Frontal cortex (tissue), 4 donors: ENCODE results near the gene PDZRN4. TPM values are rescaled to one million over a fixed set of nuclear protein-coding genes. Genes with fewer than 3 reads are reported as not detected.

Experiments used
- DNase-seq, 2 donors: peaks; one replicate each; pipeline ENCODE4 v3.0.0; 2012; ENCODE audit warnings: low spot score in 2 of 2
- FAIRE-seq: peaks from 2 replicates; lab custom pipeline; 2012; peaks lifted over from hg19 to GRCh38; lab: Jason Lieb, UNC
- total RNA-seq: library from RNA; depleted of rRNA; stranded (reverse); fragments of >200 nt; gene quantifications from one replicate; pipeline ENCODE4 v1.2.3, GENCODE V29; 2014
- donor health status: control.
- donor health status: control.
- donor health status: control.

Gene PDZRN4
- total RNA-seq, 1 donor from 2014 or later = 46.9 TPM

DNA sequence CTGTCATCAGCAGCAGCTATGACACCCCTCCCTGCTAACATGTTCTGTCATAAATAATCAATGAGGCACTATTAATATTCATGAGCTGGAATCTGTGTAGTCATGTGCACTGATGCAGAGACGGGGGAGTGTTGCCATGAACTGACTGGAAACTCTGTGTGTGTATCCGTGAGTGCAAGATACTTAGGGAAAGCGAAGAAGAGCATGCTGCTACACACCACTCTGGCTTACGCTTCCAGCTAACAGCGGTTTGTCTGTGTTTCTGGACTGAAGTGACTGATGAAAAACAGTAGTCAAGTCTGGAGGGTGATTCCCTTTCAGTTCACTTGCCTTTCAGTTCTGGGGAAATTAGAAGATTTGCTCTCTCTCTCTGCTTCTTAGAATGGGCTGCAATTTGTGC, 249.4 kb downstream of the PDZRN4 start:
- FAIRE-seq = no peak
- no peak for DNase-seq

DNA sequence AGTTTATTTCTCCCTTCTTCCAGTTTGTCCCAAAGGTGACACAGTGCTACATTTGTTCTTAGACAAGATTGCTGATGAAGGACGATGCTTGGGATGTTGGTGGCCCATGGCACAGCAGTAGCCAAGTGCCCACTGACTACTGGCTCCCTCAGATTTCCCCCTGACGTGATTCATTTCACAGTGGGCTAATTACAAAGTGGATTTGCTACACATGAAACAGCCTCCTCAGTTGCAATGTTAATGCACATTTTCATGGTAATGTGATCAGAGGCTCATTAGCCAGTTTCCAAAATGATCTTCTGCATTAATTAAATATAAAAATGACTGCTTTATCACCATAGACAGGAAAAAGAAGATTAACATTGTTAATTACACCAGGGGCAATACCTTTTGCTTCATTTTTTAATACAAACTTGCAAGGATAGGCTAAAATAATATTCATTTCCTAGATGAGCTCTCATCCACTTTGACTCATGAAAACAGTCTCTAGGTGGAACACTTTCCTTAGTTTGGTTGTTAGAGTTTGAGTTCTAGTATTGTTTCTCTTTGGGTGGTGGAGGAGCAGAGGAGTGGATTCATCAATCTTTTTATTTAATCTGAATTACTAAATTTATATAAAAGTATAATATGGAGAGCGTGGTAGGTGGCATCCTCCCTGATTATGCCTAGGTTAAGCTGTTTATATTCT, 250.9 kb downstream of the PDZRN4 start:
- FAIRE-seq = no peak
- DNase-seq = no peak

DNA sequence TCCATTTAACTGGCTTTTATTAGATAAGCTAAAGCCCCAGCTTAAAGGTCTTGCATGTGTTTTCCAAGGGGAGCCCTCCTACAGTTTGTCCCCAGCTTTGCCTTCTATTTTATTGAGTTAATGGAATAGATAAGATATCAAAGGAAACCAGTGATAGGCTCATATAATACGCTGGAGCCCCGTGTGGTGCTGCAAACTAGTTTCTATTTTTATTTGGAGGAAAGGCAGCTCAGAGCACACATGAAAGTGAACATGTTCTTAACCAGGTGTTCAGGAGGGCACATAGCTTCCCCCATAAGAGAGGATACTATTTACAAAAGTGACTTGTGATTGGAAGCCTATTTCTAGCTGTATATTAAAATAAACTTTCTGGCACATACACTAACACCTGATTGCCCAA, 251.7 kb downstream of the PDZRN4 start:
- DNase-seq (no peak), FAIRE-seq (no peak)

DNA sequence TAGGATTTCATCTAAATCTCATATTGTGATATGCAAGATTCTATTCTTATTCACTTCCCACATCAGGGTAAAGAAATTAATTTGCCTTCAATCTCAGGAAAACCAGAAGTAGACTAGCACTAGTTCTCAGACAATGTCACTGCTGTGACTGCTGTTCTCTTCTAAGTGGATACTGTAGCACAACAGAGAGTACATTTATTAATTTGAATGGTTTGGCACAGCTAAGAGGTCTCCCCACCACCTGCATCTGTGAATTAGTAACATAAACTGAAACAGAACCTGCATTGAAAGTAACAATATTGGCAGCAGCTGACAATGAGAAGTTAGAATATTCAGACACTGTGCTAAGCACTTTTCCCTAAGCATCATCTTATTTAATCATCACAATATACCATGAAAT, 253.1 kb downstream of the PDZRN4 start:
- FAIRE-seq (no peak), DNase-seq (no peak)

DNA sequence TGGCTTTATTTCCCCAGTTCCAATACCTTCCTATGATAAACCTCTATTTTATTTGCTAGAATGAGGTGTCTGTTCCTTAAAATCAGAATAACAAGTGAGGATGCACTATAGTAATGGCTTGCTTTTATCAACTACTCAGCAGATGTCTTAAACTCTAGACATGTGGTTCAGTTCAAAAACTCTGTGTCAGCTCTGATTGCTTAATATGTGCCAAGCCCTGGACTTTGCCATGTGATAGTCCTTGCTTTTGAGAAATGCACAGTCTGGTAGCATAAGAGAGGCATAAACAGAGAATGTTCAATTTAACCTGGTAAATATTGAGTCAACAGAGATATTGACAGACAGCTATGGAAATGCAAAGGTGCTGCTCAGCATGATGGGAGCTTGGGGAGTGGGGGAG, 254.8 kb downstream of the PDZRN4 start:
- no peak for FAIRE-seq
- DNase-seq = no peak

DNA sequence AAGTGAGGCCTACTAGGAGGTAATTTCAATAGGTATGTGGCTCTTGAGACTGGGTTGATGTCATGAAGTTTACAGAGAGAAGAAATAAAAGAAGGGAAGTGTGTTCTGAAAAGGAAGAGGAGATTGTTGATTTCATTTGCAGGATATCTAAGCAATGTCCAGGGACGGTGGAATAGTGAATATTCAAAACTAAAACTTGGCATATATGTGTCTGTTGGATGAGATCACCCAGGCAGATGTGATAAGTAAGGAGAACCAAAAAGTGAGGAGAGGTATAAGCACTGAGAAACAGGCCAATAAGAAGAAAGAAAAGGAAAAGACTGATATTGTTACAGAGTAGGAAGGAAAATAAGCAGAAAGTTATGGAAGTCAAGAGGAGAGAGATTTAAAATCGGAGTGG, 255.6 kb downstream of the PDZRN4 start:
- FAIRE-seq (no peak), DNase-seq (no peak)

DNA sequence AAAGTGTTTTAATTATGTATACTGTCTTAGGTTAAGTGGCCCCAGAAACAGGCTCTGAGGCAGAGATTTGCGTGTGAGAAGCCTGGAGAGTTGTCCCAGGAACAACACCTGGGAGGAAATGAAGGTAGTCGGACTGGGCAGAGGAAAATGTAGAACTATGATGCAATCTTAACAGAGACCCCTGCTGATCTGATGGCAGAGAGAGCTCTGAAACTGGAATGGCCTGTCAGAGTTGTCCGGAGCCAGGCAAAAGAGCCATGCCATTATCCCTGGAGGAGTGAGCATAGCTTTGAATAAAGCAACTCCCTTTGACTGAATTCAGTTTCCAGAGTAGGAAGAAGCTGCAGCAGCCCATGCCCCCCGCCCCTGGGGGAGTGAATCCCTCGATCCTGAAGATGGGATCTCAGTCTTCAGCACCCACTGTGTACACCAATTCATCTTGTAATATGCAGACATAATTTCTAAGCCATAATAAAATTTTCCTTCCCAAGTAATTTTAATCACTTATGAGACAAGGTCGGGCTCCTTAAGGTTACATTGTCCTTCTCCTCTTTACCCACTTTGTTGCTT, 264.8 kb downstream of the PDZRN4 start:
- DNase-seq (no peak), FAIRE-seq (no peak)

DNA sequence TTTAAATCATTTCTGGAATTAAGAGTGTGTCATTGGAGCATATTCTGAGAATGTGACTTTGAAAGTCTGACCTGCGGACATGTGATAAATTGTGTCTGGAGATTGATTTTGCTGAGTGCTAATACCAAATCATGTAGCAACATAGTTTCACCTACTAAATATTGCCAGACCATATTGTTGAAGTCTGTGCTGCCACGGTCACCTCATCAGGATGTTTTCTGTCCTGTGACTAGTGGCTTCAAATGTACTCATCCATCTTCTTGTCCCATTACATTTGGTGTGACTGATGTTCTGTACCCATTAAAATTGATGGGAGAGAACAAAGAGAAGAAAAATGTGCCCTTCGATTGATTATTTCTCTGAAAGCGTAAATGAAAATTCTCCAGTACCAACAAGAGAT, 265.3 kb downstream of the PDZRN4 start:
- DNase-seq (no peak), FAIRE-seq (no peak)

DNA sequence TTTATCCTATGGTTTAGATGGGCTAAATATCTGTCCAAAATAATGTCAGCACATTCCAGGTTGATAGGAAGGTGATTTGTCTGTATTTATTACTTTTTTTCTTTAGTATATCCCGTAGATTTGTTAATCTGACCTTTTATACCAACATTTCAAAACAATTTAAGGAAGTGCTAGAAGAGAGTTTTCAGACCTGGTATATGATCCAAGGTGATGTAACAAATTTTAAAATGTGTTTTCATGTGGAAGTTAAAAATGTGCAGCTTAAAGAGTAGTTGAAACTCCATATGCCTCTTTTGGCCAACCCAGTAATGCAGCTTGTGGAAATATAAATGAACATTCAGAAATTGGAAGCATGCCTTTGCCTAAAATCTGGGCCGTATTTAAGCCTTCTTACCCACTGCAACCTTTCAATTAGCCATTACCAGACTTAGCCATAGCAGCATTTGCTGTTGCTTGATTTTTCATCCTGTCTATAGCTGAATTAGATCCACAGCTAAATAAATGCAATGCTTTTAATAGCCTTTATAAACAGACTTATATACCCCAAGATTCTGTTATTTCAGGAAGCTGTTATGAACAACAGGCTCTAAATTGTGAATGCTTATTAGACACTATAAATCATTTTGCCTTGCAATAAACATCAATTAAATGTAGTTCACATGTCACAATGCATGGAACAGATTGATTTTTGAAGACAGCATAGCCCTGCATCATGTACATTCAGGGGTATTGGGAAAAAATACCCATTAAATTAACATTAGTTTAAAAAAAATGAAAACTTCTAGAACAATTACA, 271.2 kb downstream of the PDZRN4 start:
- no peak for FAIRE-seq
- no peak for DNase-seq

DNA sequence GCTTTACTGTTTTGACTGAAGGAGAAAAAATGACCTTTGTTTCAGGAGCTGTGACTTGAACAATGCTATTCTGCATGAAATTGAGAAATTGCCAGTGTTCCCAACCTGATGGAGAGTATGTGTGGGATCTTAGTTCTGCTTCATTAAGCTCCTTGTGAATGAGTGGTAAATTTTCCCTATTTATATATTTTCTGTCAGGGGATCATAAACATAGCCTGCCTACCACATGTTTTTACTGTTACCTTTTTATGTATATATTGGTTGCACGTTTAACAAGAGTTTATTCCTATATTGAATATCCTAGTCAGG, 271.7 kb downstream of the PDZRN4 start:
- FAIRE-seq (no peak), DNase-seq (no peak)

DNA sequence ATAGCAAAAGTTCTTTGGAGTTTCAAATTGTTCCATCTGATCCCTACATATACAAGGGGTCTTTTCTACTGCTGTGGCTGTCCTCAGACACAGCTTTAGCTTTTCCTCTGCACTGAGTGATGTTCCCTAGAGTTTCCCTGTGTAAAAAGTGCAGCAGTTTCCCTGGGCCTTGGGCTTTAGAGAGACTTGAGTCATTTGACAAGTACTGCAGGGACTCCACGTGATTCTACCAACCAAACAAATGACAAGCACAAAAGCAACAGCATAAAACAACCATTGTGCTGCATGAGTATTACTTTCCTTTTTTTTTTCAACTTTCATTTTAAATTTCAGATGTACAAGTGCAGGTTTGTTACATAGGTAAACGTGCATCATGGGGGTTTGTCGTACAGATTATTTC, 272.8 kb downstream of the PDZRN4 start:
- DNase-seq (no peak), FAIRE-seq (no peak)

DNA sequence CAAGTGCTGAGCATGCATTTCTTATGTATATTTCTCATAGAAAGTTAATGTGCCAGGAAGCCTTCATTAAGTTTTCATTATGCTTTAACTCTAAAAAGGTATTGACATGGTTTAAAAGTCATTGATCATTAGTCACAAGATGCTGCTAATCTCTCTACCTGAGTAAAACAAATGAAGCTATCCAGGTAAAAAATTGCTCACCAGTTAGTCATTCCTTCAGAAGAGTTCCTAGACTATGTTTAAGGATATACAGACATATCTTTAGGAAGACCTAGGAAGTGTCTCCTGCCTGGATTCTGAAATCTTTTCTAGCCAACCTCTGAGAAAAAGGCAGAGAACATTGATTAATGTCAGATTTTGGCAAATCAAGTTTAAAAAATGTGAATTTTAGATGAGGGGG, 274.2 kb downstream of the PDZRN4 start:
- DNase-seq = no peak
- no peak for FAIRE-seq

DNA sequence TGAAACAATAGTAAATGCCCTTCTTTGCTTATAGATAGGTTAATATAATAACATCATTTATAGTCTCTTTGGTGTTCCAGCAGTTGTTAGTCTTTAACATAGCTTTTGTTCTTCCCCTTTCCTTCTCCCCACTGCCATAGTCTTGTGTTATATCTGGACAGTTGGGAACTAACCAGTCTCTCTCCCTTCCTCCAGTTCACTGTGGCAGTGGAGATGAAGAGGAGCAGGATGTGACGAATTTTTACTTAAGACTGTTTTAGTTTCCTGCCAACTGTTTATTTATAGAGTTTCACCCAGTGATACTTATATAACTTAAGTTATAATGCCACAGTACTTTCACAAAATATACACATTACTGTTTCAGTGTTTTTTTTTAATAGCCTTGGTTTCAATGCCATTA, 277.4 kb downstream of the PDZRN4 start:
- DNase-seq (peak in 1 of 2 donors; percentile 4), FAIRE-seq (no peak)

DNA sequence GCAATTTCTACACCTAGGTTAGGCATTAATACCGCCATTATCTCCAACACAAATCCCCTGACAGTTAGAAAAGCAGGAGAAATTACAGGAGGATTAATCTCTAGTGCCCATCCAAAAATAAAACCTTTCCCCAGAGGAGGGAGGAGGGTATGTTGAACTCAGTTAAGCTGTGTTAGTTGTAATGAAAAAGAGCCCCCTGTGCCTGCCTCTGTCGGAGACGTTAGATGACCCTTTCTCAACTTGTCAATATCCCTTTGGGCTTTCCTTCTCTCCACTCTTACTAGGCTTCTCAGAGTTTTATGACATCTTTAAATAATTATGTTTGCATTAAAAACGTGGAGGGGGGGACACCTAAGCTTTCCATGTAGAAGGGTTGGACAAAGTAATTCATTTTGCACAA, 278.2 kb downstream of the PDZRN4 start:
- no peak for FAIRE-seq

DNA sequence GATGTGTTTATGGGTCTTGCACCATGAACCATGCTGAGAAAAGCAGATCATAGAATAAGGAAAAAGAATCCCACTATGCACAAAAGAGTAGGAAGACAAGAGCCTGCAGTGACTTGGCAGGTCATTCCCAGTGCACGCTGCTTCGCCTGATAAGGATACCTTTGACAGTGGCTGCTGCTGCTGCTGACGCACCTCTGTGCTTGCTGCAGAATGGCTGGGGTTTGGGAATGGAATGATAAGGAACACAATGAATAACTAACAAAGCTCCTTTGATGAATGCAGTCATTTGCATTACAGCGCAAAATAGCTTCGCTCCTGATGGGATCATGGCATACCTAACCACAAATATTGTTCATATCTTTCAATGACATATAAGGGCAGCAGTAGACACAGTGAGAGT, 278.7 kb downstream of the PDZRN4 start:
- FAIRE-seq (no peak), DNase-seq (no peak)

More for the DNA sequence above, 278.2 kb downstream of the PDZRN4 start:
- no peak for DNase-seq

DNA sequence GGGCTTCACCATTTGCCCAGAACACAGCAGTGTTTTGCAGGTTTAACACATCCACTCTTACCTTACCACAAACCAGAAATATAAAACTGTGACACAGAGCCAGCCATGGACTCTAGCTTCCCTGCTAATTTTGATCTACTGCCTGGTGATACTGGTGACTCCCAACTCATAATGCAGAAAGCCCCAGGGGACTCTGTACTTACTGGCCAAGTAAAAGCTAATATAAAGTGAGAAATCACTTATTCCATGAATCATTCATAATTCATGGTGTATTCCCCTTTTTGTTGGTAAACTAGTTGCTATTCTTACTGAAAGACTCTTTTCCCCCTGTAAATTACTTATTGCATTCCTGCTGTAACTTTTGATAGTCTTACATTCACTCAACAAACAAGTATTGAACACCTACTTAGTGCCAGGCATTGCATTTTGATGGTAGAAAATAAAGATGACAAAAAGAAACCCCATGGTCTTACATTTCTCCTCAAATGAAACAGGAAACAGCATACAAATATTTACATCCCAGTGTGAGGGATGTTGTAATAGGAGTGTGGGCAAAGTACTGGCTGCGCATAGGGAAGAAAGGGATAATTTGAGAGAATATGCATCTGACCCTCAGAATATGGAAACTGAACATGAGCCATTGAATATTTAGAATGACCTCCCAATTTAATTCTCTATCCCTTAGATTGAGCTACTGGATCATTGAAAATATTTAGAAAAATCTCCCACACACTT, 279.6 kb downstream of the PDZRN4 start:
- FAIRE-seq (no peak), DNase-seq (no peak)

DNA sequence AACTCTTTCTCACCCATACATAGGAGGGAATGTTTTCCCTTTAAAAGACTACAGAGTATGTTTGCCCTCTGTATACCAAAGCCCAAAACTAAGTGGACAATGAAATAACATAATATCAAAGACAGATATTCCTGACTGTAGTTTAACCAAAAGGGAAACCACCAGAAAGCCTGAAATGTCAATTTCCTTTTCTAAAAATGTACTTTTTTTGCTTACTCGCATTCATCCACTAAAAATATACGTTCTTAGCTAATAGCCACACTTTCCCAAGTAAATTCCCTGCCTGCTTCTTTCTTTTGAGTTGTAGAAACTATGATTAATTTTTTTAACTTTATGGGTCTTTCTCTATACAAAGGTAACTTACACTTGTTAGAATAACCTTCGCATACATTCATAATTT, 280.2 kb downstream of the PDZRN4 start:
- no peak for DNase-seq

DNA sequence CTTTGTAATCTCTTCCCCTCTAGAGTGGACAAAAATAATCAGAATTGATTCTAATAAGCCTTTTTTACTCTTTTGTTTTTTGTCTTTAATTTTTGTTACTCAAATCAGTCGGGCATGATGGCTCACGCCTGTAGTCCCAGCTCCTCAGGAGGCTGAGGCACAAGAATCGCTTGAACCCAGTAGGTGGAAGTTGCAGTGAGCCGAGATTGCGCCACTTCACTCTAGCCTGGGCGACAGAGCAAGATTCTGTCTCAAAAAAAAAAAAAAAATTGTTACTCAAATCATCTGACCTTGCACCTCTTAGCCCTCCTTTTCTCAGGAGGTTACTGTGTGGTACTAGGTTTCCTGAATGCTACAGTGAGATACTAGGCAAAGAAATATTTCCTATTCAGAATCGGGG, 280.6 kb downstream of the PDZRN4 start:
- DNase-seq (no peak), FAIRE-seq (no peak)

More for the DNA sequence above, 280.2 kb downstream of the PDZRN4 start:
- no peak for FAIRE-seq

DNA sequence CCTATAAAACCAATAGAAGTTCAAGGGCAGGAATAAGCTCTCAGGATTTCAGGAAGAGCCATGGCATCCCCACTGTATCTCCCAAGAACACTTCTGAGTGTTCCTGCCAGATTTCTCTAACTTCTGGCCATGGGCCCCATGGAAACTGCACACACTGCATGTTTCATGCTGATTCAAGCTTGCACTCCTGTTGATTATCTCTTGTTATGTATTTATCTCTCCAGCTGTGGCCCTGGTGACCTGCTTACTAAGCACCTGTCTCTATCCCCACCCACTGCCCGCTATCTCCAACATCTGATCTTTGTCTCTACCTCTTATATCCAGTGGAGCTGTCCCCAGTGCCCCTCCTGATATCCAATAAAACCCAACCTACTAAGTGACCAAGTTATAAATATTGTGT, 285.3 kb downstream of the PDZRN4 start:
- no peak for DNase-seq

DNA sequence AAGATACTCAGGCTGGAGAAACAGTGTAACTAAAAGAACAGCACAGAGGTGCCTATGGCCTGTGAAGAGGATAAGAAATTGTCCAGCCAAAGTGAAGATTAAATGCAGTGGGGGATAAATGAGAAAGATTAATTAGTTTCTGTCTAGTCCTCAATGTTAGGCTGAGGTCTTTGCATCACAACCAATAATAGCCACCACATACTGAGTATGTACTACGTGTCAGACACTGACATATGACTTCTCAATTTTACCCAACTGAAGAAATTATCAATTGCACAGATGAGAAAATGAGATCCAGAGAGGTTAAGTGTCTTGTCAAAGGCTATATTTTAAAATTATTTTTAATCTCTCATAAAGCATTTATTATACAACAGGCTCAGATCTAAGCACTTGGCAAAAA, 285.9 kb downstream of the PDZRN4 start:
- no peak for DNase-seq
- FAIRE-seq = no peak

More for the DNA sequence above, 285.3 kb downstream of the PDZRN4 start:
- FAIRE-seq = no peak
